ENCODE data around the gene ARHGEF28. TPM values are rescaled to one million over a fixed set of nuclear protein-coding genes. Genes with fewer than 3 reads are reported as not detected.

Gene ARHGEF28
- total and polyA plus RNA-seq, 2 of the 4 experiments (the other 2 are of a cell fraction): 3.6 to 16.0 TPM

DNA sequence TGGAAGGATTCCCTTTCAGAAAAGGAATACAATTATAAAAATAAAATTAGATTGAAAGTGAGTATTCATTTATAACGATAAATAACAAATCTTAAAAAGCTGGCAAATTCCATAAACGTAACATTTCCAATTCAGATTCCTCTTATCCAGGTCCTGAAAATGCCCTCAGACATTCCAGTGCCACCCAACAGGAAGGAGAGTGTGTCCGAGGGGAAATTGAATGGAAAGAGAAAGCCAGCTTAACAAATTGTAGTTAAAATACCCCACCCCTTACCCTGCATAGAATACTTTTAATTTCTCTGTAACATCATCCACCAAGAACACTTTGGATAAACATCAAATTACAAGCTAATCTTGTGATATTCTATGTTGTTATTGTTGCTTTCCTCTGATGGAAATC lies 72.0 kb downstream of the ARHGEF28 start:
- ChIA-PET CTCF (no interaction called here), POLR2A (ENCODE audit: unreplicated experiment) (no interaction called here)
- no peak overlapping the region for H3K56ac ChIP-seq (ENCODE audit: extremely low read depth, insufficient read depth, low read length)
- no peak overlapping the region for H3K18ac ChIP-seq (ENCODE audit: low read depth, low read length)
- no peak overlapping the region for H2BK15ac ChIP-seq (ENCODE audit: low read depth, low read length)
- no peaks in the 10 kb centered on the region for H3K27me3 ChIP-seq (ENCODE audit: control insufficient read depth, insufficient read depth, low read length)
- H3K14ac ChIP-seq (replicated peaks; ENCODE audit: low read depth, low read length): no peak overlapping the region
- no peak overlapping the region for H2AK9ac ChIP-seq (replicated peaks; ENCODE audit: low read depth, low read length, poor library complexity)
- no peak overlapping the region for H4K5ac ChIP-seq (ENCODE audit: low read depth, low read length)
- H3K9ac ChIP-seq (ENCODE audit: low read depth, low read length): no peak overlapping the region
- no peaks in the 10 kb centered on the region; the same call in 1 of the 2 replicates for H3K36me3 ChIP-seq (ENCODE audit: control insufficient read depth, insufficient read depth, low read length)
- intact Hi-C loops (cut with micrococcal nuclease) (no loop called here), dilution Hi-C loops (cut with HindIII; ENCODE audit: low sequenced_read_pairs, unreplicated experiment) (no loop called here), in situ Hi-C loops (cut with MboI; ENCODE audit: low sequenced_read_pairs) (no loop called here)
- BruUV-seq (replicated peaks): no TSS peak
- H2AFZ ChIP-seq (replicated peaks; ENCODE audit: low read length, poor library complexity): no peak overlapping the region
- H4K20me1 ChIP-seq (ENCODE audit: insufficient read depth, low read length): no peaks in the 10 kb centered on the region
- H3K27ac ChIP-seq (ENCODE audit: insufficient read depth, low read length): no peak overlapping the region
- H2BK120ac ChIP-seq (ENCODE audit: low read depth, low read length): no peak overlapping the region
- H3K4me2 ChIP-seq (ENCODE audit: low read depth, low read length): no peak overlapping the region
- H3K79me1 ChIP-seq (ENCODE audit: low read depth in 1 of 2, low read length in 2 of 2): peaks cover 9 to 63% of the 10 kb centered on the region in 2 experiments; a peak in 3 of 4 replicates
- DNase-seq (no peak), ATAC-seq (ENCODE audit: low read depth) (no peak)
- H2BK20ac ChIP-seq (ENCODE audit: low read depth, low read length): no peak overlapping the region
- no peak overlapping the region for H2BK5ac ChIP-seq (ENCODE audit: low read depth, low read length, poor library complexity, severe bottlenecking)
- no peak overlapping the region for H3K23ac ChIP-seq (ENCODE audit: low read depth, low read length)
- WGBS, 2 experiments (ENCODE audit: extremely low coverage in 2 of 2, insufficient read length in 1 of 2): no CpG with 5 or more reads among the region's 3 CpGs
- no peak overlapping the region for H3K4me3 ChIP-seq (ENCODE audit: insufficient read depth, low read depth, low read length)
- no peak overlapping the region for H2AK5ac ChIP-seq (ENCODE audit: low read depth, low read length)
- no peak overlapping the region for H4K8ac ChIP-seq (ENCODE audit: low read depth in 2 of 2, low read length in 2 of 2)
- peaks cover 14% of the 10 kb centered on the region for H3K4me1 ChIP-seq (ENCODE audit: control insufficient read depth, insufficient read depth, low read length)
- no peaks in the 10 kb centered on the region for H3K9me3 ChIP-seq (ENCODE audit: control insufficient read depth, insufficient read depth, low read length)
- H3K4ac ChIP-seq (ENCODE audit: low read depth, low read length): no peak overlapping the region
- TF ChIP-seq CEBPB (IDR thresholded peaks at IDR 0.05; ENCODE audit: low read depth, low read length): no peak
- no peak for TF ChIP-seq POLR2A (IDR thresholded peaks at IDR 0.05; ENCODE audit: low read depth, low read length)
- TF ChIP-seq RCOR1 (IDR thresholded peaks at IDR 0.05; ENCODE audit: insufficient replicate concordance, low read length): no peak
- H3K9me1 ChIP-seq (ENCODE audit: insufficient read depth, low read length): peaks cover 11% of the 10 kb centered on the region
- no peak overlapping the region for H4K91ac ChIP-seq (ENCODE audit: insufficient read depth, low read depth, low read length)
